ENCODE measurements around the gene SLC47A1. TPM values are rescaled to one million over a fixed set of nuclear protein-coding genes. Genes with fewer than 3 reads are reported as not detected.

Gene SLC47A1
- total and polyA plus RNA-seq, 2 of the 13 experiments (the other 11 are each of a cell fraction or from before 2014, with no cell fraction given), result 42.1 to 67.5 TPM

DNA sequence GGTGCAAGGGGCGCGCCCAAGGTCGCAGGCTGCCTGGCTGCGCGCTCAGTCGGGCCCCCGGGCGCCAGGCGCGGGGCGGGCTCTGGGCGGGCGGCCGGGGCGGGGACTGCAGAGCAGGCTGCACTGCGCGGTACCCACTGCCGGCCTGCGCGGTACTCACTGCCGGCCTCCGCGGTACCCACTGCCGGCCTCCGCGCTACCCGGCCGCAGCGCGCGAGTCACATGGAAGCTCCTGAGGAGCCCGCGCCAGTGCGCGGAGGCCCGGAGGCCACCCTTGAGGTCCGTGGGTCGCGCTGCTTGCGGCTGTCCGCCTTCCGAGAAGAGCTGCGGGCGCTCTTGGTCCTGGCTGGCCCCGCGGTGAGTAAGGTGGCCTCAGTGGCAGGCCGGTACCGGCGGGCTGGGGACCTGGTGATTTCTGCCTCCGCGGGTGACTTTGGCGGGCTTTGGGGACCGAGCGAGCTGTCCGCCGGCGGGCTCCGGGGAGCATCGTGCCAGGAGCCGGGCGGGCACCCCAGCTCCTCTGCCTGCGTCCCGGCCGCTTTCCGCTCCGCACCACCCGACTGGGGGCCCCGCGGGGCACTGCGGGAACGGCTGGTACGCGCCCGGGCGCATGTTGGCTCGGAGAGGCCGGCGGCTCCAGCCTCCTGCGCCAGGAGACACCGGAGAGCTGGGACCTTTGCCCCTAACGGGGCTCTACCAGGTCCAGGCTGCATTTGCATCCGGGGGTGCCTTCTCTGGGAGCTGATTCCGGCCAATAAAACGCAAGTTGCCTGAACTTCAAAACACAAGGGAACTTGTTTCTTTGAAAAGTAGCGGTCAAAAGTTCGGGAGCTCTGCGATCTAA, at the start of gene SLC47A1 (continued):
- TF ChIP-seq, protein P1, sequence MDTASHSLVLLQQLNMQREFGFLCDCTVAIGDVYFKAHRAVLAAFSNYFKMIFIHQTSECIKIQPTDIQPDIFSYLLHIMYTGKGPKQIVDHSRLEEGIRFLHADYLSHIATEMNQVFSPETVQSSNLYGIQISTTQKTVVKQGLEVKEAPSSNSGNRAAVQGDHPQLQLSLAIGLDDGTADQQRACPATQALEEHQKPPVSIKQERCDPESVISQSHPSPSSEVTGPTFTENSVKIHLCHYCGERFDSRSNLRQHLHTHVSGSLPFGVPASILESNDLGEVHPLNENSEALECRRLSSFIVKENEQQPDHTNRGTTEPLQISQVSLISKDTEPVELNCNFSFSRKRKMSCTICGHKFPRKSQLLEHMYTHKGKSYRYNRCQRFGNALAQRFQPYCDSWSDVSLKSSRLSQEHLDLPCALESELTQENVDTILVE (CRISPR knock-in tag; IDR thresholded peaks at IDR 0.05), result no peak
- no peak for TF ChIP-seq ZFAT (CRISPR knock-in tag; conservative IDR thresholded peaks at IDR 0.05)
- TF ChIP-seq AGO2 (optimal IDR thresholded peaks at IDR 0.05; ENCODE audit: low read depth, low read length), result peak; percentile 91
- TF ChIP-seq, protein P2, sequence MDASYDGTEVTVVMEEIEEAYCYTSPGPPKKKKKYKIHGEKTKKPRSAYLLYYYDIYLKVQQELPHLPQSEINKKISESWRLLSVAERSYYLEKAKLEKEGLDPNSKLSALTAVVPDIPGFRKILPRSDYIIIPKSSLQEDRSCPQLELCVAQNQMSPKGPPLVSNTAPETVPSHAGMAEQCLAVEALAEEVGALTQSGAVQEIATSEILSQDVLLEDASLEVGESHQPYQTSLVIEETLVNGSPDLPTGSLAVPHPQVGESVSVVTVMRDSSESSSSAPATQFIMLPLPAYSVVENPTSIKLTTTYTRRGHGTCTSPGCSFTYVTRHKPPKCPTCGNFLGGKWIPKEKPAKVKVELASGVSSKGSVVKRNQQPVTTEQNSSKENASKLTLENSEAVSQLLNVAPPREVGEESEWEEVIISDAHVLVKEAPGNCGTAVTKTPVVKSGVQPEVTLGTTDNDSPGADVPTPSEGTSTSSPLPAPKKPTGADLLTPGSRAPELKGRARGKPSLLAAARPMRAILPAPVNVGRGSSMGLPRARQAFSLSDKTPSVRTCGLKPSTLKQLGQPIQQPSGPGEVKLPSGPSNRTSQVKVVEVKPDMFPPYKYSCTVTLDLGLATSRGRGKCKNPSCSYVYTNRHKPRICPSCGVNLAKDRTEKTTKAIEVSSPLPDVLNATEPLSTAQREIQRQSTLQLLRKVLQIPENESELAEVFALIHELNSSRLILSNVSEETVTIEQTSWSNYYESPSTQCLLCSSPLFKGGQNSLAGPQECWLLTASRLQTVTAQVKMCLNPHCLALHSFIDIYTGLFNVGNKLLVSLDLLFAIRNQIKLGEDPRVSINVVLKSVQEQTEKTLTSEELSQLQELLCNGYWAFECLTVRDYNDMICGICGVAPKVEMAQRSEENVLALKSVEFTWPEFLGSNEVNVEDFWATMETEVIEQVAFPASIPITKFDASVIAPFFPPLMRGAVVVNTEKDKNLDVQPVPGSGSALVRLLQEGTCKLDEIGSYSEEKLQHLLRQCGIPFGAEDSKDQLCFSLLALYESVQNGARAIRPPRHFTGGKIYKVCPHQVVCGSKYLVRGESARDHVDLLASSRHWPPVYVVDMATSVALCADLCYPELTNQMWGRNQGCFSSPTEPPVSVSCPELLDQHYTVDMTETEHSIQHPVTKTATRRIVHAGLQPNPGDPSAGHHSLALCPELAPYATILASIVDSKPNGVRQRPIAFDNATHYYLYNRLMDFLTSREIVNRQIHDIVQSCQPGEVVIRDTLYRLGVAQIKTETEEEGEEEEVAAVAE (CRISPR knock-in tag; IDR thresholded peaks at IDR 0.05; ENCODE audit: borderline replicate concordance), result no peak
- no peak; the same call in 1 of the 2 replicates for TF ChIP-seq MEIS2 (CRISPR knock-in tag; IDR thresholded peaks at IDR 0.05)
- TF ChIP-seq, protein P3, sequence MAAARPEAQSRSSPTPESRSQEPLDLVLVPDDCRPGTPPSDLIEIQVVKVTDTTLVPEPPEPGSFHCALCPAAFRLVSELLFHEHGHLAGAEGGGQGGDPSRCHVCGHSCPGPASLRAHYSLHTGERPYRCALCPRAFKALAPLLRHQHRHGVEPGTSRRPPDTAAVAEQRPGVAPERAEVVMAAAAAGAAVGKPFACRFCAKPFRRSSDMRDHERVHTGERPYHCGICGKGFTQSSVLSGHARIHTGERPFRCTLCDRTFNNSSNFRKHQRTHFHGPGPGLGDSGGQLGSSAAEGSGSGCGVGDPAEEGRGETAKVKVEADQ (CRISPR knock-in tag; IDR thresholded peaks at IDR 0.05; ENCODE audit: borderline replicate concordance), result no peak
- TF ChIP-seq HOXA5 (CRISPR knock-in tag; IDR thresholded peaks at IDR 0.05), result no peak; the same call in 1 of the 2 replicates
- no peak for TF ChIP-seq NFYC (CRISPR knock-in tag; IDR thresholded peaks at IDR 0.05)
- 0 out of 2 replicates have a peak, but pooled peaks have one; percentile 22 for TF ChIP-seq REPIN1 (CRISPR knock-in tag; IDR thresholded peaks at IDR 0.05; ENCODE audit: borderline replicate concordance, low read depth)
- TF ChIP-seq ZNF749 (CRISPR knock-in tag; IDR thresholded peaks at IDR 0.05; ENCODE audit: borderline replicate concordance), result no peak
- no peak for TF ChIP-seq PAX8 (CRISPR knock-in tag; IDR thresholded peaks at IDR 0.05; ENCODE audit: borderline replicate concordance)
- TF ChIP-seq CAMTA2 (CRISPR knock-in tag; IDR thresholded peaks at IDR 0.05; ENCODE audit: borderline replicate concordance), result no peak; the same call in 1 of the 2 replicates
- TF ChIP-seq, protein P4, sequence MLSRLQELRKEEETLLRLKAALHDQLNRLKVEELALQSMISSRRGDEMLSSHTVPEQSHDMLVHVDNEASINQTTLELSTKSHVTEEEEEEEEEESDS (CRISPR knock-in tag; IDR thresholded peaks at IDR 0.05; ENCODE audit: borderline replicate concordance), result peak; percentile 86
- TF ChIP-seq NFIB (CRISPR knock-in tag; IDR thresholded peaks at IDR 0.05; ENCODE audit: borderline replicate concordance), result no peak
- TF ChIP-seq ZNF660 (CRISPR knock-in tag; IDR thresholded peaks at IDR 0.05; ENCODE audit: borderline replicate concordance, low read depth), result no peak
- TF ChIP-seq, protein P5, sequence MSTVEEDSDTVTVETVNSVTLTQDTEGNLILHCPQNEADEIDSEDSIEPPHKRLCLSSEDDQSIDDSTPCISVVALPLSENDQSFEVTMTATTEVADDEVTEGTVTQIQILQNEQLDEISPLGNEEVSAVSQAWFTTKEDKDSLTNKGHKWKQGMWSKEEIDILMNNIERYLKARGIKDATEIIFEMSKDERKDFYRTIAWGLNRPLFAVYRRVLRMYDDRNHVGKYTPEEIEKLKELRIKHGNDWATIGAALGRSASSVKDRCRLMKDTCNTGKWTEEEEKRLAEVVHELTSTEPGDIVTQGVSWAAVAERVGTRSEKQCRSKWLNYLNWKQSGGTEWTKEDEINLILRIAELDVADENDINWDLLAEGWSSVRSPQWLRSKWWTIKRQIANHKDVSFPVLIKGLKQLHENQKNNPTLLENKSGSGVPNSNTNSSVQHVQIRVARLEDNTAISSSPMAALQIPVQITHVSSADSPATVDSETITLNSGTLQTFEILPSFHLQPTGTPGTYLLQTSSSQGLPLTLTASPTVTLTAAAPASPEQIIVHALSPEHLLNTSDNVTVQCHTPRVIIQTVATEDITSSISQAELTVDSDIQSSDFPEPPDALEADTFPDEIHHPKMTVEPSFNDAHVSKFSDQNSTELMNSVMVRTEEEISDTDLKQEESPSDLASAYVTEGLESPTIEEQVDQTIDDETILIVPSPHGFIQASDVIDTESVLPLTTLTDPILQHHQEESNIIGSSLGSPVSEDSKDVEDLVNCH (CRISPR knock-in tag; IDR thresholded peaks at IDR 0.05), result no peak
- TF ChIP-seq ZNF296 (CRISPR knock-in tag; conservative IDR thresholded peaks at IDR 0.05), result no peak
- no peak for TF ChIP-seq ZFP37 (CRISPR knock-in tag; IDR thresholded peaks at IDR 0.05; ENCODE audit: borderline replicate concordance)
- TF ChIP-seq ZC3H4 (CRISPR knock-in tag; IDR thresholded peaks at IDR 0.05; ENCODE audit: borderline replicate concordance), result no peak
- TF ChIP-seq ZNF557 (CRISPR knock-in tag; IDR thresholded peaks at IDR 0.05), result no peak
